ENCODE results near the gene CHMP3. TPM values are rescaled to one million over a fixed set of nuclear protein-coding genes. Genes with fewer than 3 reads are reported as not detected.

CHMP3 gene
- total RNA-seq, 4 donors from 2014 or later, result 166 to 213 (median 185) TPM

GRCh38 chr2:86525421-86526340 is 37.6 kb downstream of the CHMP3 start:
- intact Hi-C loops (cut with DNase I), result no loop called here
- no peak overlapping the region for H3K27ac ChIP-seq (replicated peaks in 1 of 4)
- TF ChIP-seq EP300 (IDR thresholded peaks at IDR 0.05) (no peak), CTCF (IDR thresholded peaks at IDR 0.05) (no peak), POLR2AphosphoS5 (IDR thresholded peaks at IDR 0.05) (no peak), POLR2A (IDR thresholded peaks at IDR 0.05; ENCODE audit: low read depth) (no peak)
- no peaks in the 10 kb centered on the region for H3K4me1 ChIP-seq
- 93% methylated on average over 11 of the region's 11 CpGs for WGBS
- DNase-seq (ENCODE audit: extremely low spot score), result no peak
- H3K4me3 ChIP-seq, result no peak overlapping the region
- no peaks in the 10 kb centered on the region for H3K27me3 ChIP-seq
- peaks cover 0 to 33% (median 25%) of the 10 kb centered on the region in 4 donors for H3K36me3 ChIP-seq
- H3K9me3 ChIP-seq, result peaks cover 0 to under 1% (median 0%) of the 10 kb centered on the region in 4 donors

GRCh38 chr2:86523491-86523890 is 39.8 kb downstream of the CHMP3 start:
- Histone ChIP-seq H3K4me3 (no peak overlapping the region), H3K4me1 (peaks cover 0 to 13% (median 5%) of the 10 kb centered on the region in 4 donors), H3K36me3 (peaks cover 0 to 30% (median 20%) of the 10 kb centered on the region in 4 donors), H3K27ac (replicated peaks in 1 of 4) (no peak overlapping the region), H3K9me3 (peaks cover 0 to 4% (median 0%) of the 10 kb centered on the region in 4 donors), H3K27me3 (no peaks in the 10 kb centered on the region)
- intact Hi-C loops (cut with DNase I), result no loop called here
- WGBS, result 93% methylated on average over 4 of the region's 4 CpGs
- TF ChIP-seq EP300 (IDR thresholded peaks at IDR 0.05) (no peak), CTCF (IDR thresholded peaks at IDR 0.05) (no peak), POLR2A (IDR thresholded peaks at IDR 0.05; ENCODE audit: low read depth) (no peak), POLR2AphosphoS5 (IDR thresholded peaks at IDR 0.05) (no peak)
- DNase-seq (ENCODE audit: extremely low spot score), result no peak

- intact Hi-C loops (cut with DNase I), result no loop called here
Measured at GRCh38 chr2:86522711-86523110, 40.5 kb downstream of the CHMP3 start.

GRCh38 chr2:86521922-86522321 is 41.3 kb downstream of the CHMP3 start:
- no peaks in the 10 kb centered on the region for H3K27me3 ChIP-seq
- TF ChIP-seq POLR2AphosphoS5 (IDR thresholded peaks at IDR 0.05) (no peak), POLR2A (IDR thresholded peaks at IDR 0.05; ENCODE audit: low read depth) (no peak), EP300 (IDR thresholded peaks at IDR 0.05) (no peak), CTCF (IDR thresholded peaks at IDR 0.05) (no peak)
- no peak overlapping the region for H3K4me3 ChIP-seq
- peaks cover 0 to 17% (median 8%) of the 10 kb centered on the region in 4 donors for H3K4me1 ChIP-seq
- no peak for DNase-seq (ENCODE audit: extremely low spot score)
- no peak overlapping the region for H3K27ac ChIP-seq (replicated peaks in 1 of 4)
- 93% methylated on average over 1 of the region's 1 CpG for WGBS
- peaks cover 0 to 16% (median 7%) of the 10 kb centered on the region in 4 donors for H3K36me3 ChIP-seq
- intact Hi-C loops (cut with DNase I), result no loop called here
- H3K9me3 ChIP-seq, result peaks cover 0 to 4% (median 0%) of the 10 kb centered on the region in 4 donors

More at GRCh38 chr2:86522711-86523110, 40.5 kb downstream of the CHMP3 start:
- TF ChIP-seq POLR2A (IDR thresholded peaks at IDR 0.05; ENCODE audit: low read depth), result no peak
- TF ChIP-seq CTCF (IDR thresholded peaks at IDR 0.05), result no peak
- TF ChIP-seq POLR2AphosphoS5 (IDR thresholded peaks at IDR 0.05), result no peak
- TF ChIP-seq EP300 (IDR thresholded peaks at IDR 0.05), result no peak
- peaks cover 0 to 4% (median 0%) of the 10 kb centered on the region in 4 donors for H3K9me3 ChIP-seq
- H3K36me3 ChIP-seq, result peaks cover 0 to 23% (median 15%) of the 10 kb centered on the region in 4 donors
- 78% methylated on average over 2 of the region's 2 CpGs for WGBS
- H3K27me3 ChIP-seq, result no peaks in the 10 kb centered on the region
- H3K4me3 ChIP-seq, result no peak overlapping the region
- no peak overlapping the region for H3K27ac ChIP-seq (replicated peaks in 1 of 4)
- H3K4me1 ChIP-seq, result peaks cover 0 to 17% (median 8%) of the 10 kb centered on the region in 4 donors
- DNase-seq (ENCODE audit: extremely low spot score), result no peak

Measured in esophagus muscularis mucosa (tissue), 4 donors.